Middle frontal gyrus (tissue), 1 donor: ENCODE measurements around the gene VPS13D.

Experiments
- DNase-seq: peaks from one replicate; pipeline ENCODE4 v3.0.0-alpha.2; 2015; ENCODE audit warnings: low spot score; ENCODE audit errors: extremely low spot score

The VPS13D gene

DNA sequence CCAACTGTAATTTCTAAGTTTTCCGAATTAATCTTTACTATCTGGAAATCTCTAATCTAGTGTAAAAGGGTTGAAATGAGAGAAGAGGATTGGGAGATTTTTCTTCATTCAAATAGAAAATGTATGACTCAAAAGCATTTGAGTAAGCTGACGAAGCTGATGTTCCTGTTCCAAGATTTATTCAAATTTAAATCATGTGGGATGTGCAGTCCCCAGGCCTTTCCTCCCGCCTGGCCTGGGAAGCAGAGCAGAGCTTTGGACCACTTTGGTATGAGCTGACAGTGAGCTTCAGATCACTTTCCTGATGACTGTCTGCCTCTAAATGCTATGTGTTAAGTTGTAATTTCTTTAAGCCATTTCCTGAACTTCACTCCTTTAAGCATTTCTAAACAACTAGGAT lies 196.2 kb downstream of the VPS13D start:
- no peak for DNase-seq

DNA sequence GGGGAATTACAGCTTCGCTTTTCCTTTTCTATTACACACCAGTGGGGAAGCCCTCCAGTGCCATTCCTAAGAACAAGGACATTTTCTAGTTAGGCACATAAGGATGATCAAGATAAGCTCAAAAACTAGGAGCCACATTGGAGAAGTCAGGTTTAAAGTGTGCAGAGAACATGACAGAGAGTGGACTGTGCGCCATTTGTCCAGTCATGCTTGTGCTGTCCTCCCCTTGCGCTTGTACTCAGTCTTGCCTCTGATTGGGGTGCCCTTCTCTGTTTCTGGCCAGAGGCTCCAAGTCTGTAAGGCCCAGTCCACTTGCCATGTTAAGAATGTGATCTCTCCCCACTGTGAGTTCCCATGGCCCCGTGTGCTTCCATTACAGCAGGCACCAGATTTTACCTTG lies 198.5 kb downstream of the VPS13D start:
- DNase-seq, result no peak

GRCh38 chr1:12430525-12430924 lies 200.7 kb downstream of the VPS13D start:
- DNase-seq, result no peak

GRCh38 chr1:12432897-12433296 lies 203.1 kb downstream of the VPS13D start:
- no peak for DNase-seq

GRCh38 chr1:12433323-12434053 lies 203.7 kb downstream of the VPS13D start:
- no peak for DNase-seq

- DNase-seq, result peak; percentile 35
These were observed 204.3 kb downstream of the VPS13D start for GRCh38 chr1:12434174-12434573.

GRCh38 chr1:12434686-12435085 lies 204.9 kb downstream of the VPS13D start:
- no peak for DNase-seq

- DNase-seq, result no peak
These were observed 206.0 kb downstream of the VPS13D start for GRCh38 chr1:12435639-12436344.

DNA sequence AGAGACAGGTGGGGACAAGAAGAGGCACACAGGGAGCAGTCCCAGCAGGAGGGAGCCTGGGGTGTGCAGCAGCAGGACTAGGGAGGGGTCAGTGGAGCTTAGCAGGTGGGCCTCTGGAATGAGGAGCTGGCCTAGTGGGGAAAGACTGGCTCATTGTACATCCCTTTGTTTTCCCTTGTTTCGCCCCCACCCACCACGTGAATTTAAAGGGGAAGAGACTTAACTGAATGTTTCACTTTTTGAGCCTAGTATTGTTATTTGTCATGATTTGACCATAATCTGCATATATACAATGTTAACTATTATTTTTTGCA lies 206.5 kb downstream of the VPS13D start:
- no peak for DNase-seq

GRCh38 chr1:12436817-12437599 lies 207.2 kb downstream of the VPS13D start:
- no peak for DNase-seq

- DNase-seq, result no peak
These were observed 207.8 kb downstream of the VPS13D start for GRCh38 chr1:12437629-12438028.

GRCh38 chr1:12438349-12438924 lies 208.6 kb downstream of the VPS13D start:
- no peak for DNase-seq

DNA sequence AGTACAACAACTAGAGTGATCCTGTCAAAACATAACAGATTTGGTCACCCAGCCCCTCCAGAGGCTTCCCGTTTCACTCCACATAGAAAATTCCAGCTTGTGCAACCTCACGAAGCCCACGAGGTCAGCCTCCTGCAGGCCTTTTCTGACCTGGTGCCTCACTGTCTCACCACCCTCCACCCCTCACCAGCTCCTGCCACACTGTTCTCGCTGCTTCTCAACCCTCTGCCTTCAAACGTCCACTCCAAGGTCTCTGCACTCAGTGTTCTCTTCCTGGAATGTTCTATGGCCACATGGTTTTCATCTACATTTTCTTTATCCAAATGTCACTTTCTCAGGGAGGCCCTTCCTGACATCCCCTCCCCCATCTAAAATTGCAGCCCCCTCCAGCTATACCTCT lies 209.2 kb downstream of the VPS13D start:
- DNase-seq, result no peak

GRCh38 chr1:12441414-12442105 lies 211.7 kb downstream of the VPS13D start:
- no peak for DNase-seq

GRCh38 chr1:12442217-12442616 lies 212.4 kb downstream of the VPS13D start:
- no peak for DNase-seq

GRCh38 chr1:12443151-12443550 lies 213.3 kb downstream of the VPS13D start:
- no peak for DNase-seq

DNA sequence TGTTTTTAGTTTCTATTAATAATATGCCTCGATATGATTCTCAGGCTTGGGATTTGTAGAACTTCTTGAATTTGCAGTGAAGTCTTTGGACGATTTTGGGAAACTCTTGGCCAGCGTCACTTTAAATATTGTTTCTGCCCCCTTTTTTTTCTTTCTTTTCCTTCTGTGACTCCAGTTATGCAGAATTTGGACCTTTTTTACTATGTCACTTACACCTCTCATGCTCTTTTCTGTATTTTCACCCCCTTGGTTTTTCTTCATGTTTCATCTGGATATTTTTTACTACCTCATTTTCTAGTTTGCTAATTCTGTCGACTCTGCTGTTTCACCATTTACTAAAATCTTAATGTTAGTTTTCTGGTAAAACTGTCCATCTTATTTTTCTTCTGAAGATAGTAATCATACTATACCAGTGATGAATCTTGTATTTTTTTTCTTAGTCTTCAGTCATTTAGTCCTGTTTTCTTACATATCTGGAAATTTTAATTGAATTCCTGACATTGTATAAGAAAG lies 214.6 kb downstream of the VPS13D start:
- DNase-seq, result no peak

GRCh38 chr1:12445257-12445656 lies 215.4 kb downstream of the VPS13D start:
- no peak for DNase-seq

- no peak for DNase-seq
These were observed 216.8 kb downstream of the VPS13D start for GRCh38 chr1:12446593-12446992.

GRCh38 chr1:12447307-12447706 lies 217.5 kb downstream of the VPS13D start:
- DNase-seq, result no peak

DNA sequence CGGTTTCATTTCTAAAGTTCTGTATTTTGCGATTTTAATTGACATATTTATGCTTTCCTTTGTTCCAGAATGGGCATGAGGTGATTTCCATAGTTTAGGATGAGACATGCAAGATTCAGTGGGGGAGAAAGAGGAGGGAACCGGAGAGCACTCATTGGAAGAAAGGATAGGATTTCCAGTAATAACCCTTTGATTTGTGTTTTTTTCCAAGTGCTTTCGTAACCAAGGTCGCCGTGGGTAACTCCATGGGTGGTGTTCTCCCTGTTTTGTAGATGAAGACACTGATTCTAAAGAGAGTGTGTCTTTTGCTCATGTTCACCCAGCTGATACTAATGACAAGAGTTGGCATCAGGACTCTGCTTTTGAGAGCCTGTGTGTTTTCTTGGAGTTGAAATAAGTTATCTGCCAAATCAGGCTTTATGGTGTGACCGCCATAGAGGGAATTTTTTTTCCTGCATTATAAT lies 218.1 kb downstream of the VPS13D start:
- DNase-seq, result no peak
